Activated T-helper 1 cell treated with anti-CD3 and anti-CD28 coated beads, Interleukin-2, amount 50 U/mL, for 16 hours (primary cell): Measurements from ENCODE around the gene ZBTB8OS.
"Not testable (repeated sequence)": the region's sequence is repeated elsewhere in the genome, so short reads cannot be mapped to it uniquely, and the experiment has no call there.

Source experiments
- DNase-seq, 2 donors: peaks; one replicate each; pipeline ENCODE4 v3.0.0-alpha.2; 2020; ENCODE audit warnings: low read depth in 1 of 2, low spot score in 1 of 2

Gene ZBTB8OS

DNA sequence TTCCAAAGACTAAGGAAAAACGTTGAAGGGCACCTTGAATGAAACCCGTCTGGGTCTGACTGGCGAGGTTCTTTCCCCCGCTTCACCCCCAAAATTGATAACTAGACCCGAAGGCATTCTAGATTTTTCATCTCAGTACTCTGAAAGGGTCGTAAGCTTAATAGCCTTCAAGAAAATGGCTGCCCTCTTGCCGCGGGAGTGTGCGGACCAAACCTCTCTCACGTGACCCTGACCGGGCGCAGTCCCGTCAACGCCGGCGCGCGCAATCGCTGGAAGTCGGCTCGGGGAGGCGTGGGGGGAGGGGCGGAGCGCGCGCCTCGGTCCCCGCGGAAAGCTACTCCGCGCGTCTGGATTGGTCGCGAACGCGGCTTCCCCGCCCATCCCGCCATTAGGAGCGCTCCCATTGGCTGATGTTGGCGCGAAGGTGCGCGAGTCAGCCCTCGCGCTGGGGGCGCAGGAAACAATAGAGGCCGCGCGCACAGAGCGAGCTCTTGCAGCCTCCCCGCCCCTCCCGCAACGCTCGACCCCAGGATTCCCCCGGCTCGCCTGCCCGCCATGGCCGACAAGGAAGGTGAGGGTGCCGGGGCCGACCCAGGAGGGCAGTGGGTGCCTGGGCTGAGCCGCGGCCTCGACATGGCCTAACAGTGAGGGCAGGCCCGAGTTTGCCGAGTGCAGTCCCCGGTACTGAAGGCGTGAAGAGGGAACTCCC, 556 bp upstream of the ZBTB8OS start, which contains the start of gene RBBP4:
TSS of gene RBBP4 (plus strand) at position 457 of the 709 bp plus-strand sequence. CDS start at position 556, 99 bp downstream.
- peak; percentile 98 to 99 for DNase-seq

GRCh38 chr1:32647308-32648134, 2.8 kb downstream of the ZBTB8OS start:
- DNase-seq: no peak

DNA sequence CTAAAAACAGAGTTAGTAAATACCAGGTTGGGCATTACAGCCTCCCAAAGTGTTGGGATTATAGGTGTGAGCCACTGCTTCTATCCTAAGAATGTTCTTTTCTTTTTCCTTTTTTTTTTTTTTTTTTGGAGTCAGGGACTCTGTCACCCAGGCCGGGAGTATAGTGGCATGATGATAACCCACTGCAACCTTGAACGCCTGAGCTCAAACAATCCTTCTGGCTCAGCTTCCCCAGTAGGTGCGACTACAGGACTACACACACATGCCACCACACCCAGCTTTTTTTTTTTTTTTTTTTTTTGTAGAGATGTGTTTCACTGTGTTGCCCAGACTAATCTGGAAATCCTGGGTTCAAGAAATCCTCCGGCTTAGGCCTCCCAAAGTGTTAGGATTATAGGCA, 5.9 kb downstream of the ZBTB8OS start:
- DNase-seq: no peak

- DNase-seq: not testable (repeated sequence)
These were observed 8.0 kb downstream of the ZBTB8OS start for GRCh38 chr1:32642292-32642827.

DNA sequence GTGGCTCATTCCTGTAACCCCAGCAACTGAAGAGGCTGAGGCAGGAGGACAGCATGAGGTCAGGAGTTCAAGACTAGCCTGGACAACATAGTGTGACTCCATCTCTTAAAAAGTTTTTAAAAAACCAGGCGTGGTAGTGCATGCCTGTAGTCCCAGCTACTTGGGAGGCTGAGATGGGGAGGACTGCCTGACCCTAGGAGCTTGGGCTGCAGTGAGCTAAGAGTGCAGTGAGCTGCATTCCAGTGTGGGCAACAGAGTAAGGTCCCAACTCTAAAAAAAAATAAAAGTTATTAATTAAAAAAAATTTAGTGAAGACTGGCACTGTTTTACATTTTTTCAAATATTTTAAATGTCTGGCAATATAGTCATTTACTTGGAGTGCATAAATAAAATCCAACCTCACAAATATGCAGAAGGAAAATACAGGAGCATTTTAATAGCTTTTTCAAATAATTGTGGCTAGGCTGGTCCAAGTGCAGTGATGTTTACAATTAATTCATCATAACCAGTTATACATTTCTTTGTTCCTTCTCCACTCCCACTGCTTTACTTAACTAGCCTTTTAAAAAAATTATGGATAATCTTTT, 10.8 kb downstream of the ZBTB8OS start:
- DNase-seq: no peak

DNA sequence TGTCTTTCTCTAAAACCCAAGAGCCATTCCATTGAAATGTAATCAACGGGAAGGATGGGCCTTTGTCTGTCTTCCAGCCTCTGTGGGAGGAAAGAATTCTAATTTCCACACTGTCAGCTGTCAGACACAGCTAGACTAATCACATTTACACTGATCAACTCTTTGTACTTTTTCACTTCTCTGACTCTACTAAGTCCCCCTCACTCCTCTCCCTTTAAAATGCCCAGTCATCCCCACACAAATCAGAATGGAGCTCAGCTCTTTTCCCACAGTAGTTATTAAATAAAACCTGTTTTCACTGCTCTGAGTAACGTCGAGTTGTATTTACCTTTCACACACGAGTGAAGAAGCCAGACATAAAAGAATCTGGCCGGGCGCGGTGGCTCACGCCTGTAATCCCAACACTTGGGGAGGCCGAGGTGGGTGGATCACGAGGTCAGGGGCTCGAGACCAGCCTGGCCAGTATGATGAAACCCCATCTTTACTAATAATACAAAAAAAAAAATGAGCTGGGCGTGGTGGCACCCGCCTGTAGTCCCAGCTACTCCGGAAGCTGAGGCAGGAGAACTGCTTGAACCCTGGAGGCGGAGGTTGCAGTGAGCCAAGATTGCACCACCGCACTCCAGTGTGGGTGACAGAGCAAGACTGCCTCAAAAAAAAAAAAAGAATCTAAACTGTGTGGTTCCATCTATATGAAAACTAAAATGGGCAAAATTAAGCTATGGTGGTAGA, 13.3 kb downstream of the ZBTB8OS start:
- no peak for DNase-seq

GRCh38 chr1:32635508-32636277, 14.7 kb downstream of the ZBTB8OS start:
- DNase-seq: no peak

GRCh38 chr1:32632829-32633228, 17.5 kb downstream of the ZBTB8OS start:
- no peak for DNase-seq

DNA sequence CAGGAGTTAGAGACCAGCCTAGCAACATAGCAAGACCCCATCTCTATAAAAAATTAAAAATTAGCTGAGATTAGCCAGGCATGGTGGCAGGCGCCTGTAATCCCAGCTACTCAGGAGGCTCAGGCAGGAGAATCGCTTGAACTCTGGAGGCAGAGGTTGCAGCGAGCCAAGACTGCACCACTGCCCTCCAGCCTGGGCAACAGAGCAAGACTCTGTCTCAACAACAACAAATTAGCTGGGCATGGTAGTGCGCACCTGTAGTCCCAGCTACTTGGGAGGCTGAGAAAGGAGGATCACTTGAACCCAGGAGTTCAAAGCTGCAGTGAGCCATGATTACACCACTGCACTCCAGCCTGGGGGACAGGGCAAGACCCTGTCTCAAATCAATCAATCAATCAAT, 20.2 kb downstream of the ZBTB8OS start:
- DNase-seq: not testable (repeated sequence)

DNA sequence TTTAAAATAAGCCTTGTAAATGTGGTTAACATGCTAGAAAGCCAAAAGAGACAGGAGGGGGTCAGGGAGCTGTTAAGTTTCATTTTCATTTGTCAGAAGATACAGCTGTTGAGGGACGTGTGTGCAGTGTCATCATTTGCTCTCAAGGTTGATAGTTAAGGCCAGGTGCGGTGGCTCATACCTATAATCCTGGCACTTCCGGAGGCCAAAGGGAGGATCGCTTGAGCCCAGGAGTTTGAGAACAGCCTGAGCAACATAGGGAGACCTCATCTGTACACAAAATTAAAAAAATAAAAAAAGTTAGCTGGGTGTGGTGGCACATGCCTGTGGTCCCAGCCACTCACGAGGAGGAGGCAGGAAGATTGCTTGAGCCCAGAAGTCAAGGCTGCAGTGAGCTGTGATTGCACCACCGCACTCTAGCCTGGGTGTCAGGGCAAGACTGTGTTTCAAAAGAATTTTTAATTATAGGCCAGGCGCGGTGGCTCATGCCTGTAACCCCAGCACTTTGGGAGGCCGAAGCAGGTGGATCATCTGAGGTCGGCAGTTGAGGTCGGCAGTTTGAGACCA, 22.7 kb downstream of the ZBTB8OS start:
- DNase-seq: no peak

- no peak for DNase-seq
These were observed 24.2 kb downstream of the ZBTB8OS start for GRCh38 chr1:32626176-32626575.

- DNase-seq: no peak
These were observed 26.6 kb downstream of the ZBTB8OS start for GRCh38 chr1:32623775-32624174.

DNA sequence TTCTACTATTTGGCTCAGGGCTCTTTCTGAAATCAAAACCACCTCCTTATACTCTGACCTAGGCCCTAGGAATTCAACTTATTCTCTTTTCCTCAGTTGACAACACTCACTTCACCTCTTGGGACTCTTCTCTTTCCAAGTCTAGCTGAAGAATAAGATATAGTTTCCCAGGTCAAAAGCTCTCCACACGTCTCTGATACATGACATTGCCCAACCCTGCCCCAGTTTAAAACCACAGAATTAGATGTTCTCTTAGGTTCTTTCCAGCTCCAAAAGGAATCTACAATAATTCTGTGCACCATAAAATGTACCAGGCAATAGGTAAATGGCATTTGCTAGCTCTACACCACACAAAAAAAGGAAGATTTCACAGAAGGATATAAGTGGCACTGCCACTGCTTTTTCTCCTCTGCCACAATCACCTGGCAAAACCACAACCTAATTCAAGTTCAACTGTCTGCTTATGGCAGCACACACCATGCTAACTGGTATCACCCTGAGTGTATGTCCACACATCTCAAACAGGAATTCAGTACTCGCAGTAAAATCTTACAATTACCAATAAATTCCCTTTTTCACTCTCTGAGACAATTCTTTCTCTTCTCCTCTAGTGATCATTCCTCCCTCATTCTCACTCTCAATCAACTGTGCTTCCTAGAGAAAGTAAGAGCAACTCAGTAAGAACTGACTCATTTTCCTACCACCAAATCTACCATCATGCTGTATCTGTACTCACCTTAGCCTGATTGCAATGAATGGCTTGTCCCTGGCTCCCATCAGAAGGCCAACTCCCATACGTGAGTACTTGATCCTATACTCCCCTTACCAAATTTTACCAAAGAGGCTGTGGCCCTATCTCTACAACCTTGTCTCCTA, 27.3 kb downstream of the ZBTB8OS start:
- no peak for DNase-seq

- no peak for DNase-seq
These were observed 28.1 kb downstream of the ZBTB8OS start for GRCh38 chr1:32622205-32622604.

GRCh38 chr1:32619701-32620485, 30.5 kb downstream of the ZBTB8OS start:
- no peak for DNase-seq

DNA sequence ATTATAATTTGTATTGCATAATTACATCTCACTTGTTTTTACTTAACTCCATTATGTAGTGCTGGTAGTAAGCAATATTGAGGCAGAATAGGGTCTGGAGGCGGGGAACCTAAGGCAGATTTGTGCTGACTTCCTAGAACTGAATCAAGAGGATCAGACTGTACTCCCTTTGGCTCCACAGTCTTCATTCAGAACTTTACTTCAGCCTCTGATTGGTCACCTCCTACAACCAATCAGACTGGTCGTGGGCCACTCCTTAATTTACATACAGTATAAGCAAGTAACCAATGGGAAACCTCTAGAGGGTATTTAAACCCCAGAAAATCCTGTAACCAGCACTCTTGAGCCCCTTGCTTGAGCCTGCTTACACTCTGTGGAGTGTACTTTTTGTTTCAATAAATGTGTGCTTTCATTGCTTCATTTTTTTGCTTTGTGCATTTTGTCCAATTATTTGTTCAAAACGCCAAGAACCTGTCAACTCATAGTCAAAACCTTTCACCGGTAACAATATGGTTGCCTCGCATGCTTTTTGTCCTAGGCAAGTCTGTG, 31.6 kb downstream of the ZBTB8OS start:
- no peak for DNase-seq

DNA sequence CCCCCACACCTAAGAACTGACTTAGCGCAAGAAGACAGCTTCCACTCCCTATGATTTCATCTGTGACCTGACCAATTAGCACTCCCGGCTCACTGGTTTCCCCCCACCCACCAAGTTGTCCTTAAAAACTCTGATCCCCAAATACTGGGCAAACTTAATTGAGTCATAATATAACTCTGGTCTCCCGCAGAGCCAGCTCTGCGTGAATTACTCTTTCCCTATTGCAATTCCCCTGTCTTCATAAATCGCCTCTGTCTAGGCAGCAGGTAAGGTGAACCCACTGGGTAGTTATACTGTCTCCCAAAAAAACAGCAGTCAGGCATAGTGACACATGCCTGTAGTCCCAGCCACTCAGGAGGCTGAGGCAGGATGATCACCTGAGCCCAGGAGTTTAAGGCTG, 36.9 kb downstream of the ZBTB8OS start:
- DNase-seq: no peak
